ENCODE results near the gene GYG2. TPM values are rescaled to one million over a fixed set of nuclear protein-coding genes. Genes with fewer than 3 reads are reported as not detected.
A peak's percentile ranks its signal among the peaks of the same experiment; 100 is the strongest.
"Not testable (repeated sequence)": the region's sequence is repeated elsewhere in the genome, so short reads cannot be mapped to it uniquely, and the experiment has no call there.

The GYG2 gene
- total RNA-seq, 2 donors from 2014 or later = not detected

DNA sequence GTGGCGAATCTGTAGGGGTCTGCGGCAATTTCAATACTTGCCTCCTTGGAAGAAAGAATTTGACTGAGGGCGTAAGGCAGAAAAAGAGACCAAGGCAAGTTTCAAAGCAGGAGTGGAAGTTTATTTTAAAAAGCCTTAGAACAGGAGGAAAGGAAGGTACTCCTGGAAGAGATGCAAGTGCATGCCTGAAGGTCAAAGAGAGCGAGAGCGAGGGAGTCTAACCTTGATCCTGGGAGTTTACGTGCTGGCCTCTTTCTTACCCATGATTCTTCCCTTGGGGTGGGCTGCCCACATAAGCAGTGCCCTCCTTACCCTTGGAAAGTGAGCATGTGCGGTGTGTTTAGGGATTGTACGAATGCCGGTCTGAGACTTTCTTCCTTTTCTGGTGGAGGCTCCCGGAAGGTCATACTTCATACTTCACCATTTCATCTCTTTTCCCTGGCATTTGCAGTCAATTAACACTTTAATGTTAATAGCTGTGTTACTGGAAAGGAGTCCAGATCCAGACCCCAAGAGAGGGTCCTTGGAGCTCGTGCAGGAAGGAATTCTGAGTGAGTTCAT, 60.4 kb downstream of the GYG2 start:
- peaks cover 21% of the 10 kb centered on the region for H3K4me1 Mint-ChIP-seq (ENCODE audit: low read depth)
- no peak for ATAC-seq (replicated peaks in 1 of 2)
- H3K27ac Mint-ChIP-seq = peak overlapping the region; percentile 70

DNA sequence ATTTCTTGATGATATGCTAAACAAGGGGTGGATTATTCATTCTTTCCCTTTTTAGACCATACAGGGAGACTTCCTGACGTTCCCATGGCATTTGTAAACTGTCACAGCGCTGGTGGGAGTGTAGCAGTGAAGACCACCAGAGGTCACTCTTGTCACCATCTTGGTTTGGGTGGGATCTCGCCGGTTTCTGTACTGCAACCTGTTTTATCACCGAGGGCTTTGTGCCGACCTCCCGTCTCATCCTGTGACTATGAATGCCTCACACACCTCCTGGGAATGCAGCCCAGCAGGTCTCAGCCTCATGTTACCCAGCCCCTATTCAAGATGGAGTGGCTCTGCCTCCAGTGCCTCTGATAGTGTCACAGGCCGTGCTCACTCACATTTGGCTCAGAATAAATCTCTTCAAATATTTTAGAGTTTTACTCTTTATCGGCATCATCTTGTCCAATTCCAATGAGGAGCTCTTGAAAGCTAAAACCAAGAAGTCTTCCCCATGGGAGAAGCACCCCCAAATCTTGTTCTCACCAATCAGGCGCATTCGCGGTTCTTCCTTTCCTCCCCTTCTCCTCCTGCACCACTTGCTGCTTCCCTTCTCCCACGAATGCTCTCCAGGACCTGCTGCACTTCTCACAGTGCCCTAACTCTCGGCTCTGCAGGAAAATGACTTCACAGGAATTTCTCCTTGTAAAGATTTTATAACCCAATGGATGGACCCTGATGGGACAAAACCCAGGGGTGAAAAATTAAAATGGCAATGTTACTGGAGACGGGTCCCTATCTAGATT, 61.2 kb downstream of the GYG2 start:
- not testable (repeated sequence) for H3K9me3 Mint-ChIP-seq; H3K27ac Mint-ChIP-seq; H3K36me3 Mint-ChIP-seq (ENCODE audit: insufficient read depth in 2 of 2)
- Mint-ChIP-seq H3K4me3 (peak overlapping the region; percentile 79 to 87), H3K27me3 (ENCODE audit: low read depth) (peaks cover 32% of the 10 kb centered on the region), H3K4me1 (ENCODE audit: low read depth) (peaks cover 21% of the 10 kb centered on the region)
- ATAC-seq (replicated peaks in 1 of 2) = peak in 1 of 2 donors; percentile 40
- DNase-seq = peak in 1 of 2 donors; percentile 1

More for the DNA sequence above, 60.4 kb downstream of the GYG2 start:
- peaks cover 32% of the 10 kb centered on the region for H3K27me3 Mint-ChIP-seq (ENCODE audit: low read depth)
- H3K36me3 Mint-ChIP-seq (ENCODE audit: insufficient read depth in 2 of 2) = no peaks in the 10 kb centered on the region
- no peak for DNase-seq
- H3K4me3 Mint-ChIP-seq = peak overlapping the region; percentile 79 to 87
- no peaks in the 10 kb centered on the region for H3K9me3 Mint-ChIP-seq

DNA sequence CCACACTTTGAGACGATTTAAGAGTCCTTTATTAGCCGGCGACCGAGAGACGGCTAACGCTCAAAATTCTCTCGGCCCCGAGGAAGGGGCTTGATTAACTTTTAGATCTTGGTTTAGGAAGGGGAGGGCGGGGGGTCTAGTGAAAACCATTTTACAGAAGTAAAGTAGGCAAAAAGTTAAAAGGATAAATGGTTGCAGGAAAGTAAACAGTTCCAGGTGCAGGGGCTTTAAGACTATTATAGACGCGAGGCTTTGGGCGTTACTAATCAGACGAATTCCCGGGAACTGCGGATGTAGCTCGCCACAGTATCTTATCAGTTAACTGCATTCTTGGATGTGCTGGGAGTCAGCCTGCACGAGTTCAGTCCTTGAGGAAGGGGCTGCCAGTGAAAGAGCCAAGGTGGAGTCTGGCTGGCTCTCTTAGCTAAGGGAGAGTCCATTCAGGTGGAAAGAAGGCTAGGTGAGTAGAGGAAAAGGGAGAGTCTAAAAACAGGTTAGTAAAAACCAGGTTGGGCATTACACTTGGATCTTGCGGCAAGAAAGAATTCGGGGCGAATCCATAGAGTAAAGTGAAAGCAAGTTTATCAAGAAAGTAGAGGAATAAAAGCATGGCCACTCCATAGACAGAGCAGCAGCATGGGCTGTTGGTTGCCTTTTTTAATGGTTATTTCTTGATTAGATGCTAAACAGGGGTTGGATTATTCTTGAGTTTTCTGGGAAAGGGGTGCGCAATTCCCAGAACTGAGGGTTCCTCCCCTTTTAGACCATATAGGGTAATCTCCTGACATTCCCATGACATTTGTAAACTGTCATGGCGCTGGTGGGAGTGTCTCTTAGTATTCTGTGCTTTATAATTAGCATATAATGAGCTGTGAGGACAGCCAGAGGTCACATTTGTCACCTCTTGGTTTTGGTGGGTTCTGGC, 62.1 kb downstream of the GYG2 start:
- H3K27ac Mint-ChIP-seq; H3K36me3 Mint-ChIP-seq (ENCODE audit: insufficient read depth in 2 of 2); DNase-seq; H3K4me3 Mint-ChIP-seq; ATAC-seq (replicated peaks in 1 of 2); H3K9me3 Mint-ChIP-seq: not testable (repeated sequence)
- H3K27me3 Mint-ChIP-seq (ENCODE audit: low read depth) = peaks cover 32% of the 10 kb centered on the region
- H3K4me1 Mint-ChIP-seq (ENCODE audit: low read depth) = peaks cover 21% of the 10 kb centered on the region

DNA sequence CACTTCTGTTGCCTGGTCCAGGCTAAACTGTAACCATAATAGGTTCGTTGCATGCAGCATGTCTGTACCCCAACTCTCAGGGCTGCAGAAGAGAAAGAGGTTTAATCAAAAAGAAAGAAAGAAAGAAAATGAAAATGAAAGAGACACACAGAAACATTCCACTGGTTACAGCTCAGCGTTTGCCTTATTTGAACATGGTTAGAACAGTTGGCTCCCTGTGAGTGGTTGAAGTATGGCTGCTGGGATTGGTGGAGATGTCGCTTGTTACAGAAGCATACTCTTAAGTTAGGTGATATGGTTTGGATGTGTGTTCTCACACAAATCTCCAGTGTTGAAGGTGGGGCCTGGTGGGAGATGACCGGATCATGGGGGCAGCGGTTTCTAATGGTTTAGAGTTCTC, 64.1 kb downstream of the GYG2 start:
- Mint-ChIP-seq H3K27ac (no peak overlapping the region), H3K4me1 (ENCODE audit: low read depth) (peaks cover 28% of the 10 kb centered on the region), H3K36me3 (ENCODE audit: insufficient read depth in 2 of 2) (no peaks in the 10 kb centered on the region), H3K27me3 (ENCODE audit: low read depth) (peaks cover 31% of the 10 kb centered on the region), H3K4me3 (no peak overlapping the region), H3K9me3 (no peaks in the 10 kb centered on the region)
- DNase-seq = no peak
- no peak for ATAC-seq (replicated peaks in 1 of 2)

DNA sequence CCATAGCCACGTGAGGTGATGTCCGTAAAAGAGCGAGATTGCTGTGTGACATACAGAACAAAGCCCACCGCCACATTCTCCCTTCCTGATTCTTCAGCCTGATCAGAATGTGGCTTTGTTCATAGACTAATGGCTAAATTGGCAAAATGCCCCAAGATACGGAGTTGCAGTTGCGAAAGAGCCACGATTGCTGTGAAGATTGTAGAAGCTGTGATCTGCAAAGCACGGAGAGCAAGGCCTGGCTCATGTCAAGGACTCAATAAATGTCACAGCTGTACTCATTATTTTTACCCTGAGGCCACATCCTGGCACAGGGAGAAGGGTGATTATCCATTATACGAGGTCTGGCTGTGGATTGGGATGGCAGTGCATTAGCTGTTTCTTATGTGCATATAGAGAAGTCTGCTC, 66.2 kb downstream of the GYG2 start:
- no peak overlapping the region for H3K27ac Mint-ChIP-seq
- no peaks in the 10 kb centered on the region for H3K36me3 Mint-ChIP-seq (ENCODE audit: insufficient read depth in 2 of 2)
- H3K4me3 Mint-ChIP-seq = no peak overlapping the region
- DNase-seq = no peak
- peaks cover 12% of the 10 kb centered on the region for H3K27me3 Mint-ChIP-seq (ENCODE audit: low read depth)
- peaks cover 19% of the 10 kb centered on the region for H3K4me1 Mint-ChIP-seq (ENCODE audit: low read depth)
- no peaks in the 10 kb centered on the region for H3K9me3 Mint-ChIP-seq
- ATAC-seq (replicated peaks in 1 of 2) = no peak

DNA sequence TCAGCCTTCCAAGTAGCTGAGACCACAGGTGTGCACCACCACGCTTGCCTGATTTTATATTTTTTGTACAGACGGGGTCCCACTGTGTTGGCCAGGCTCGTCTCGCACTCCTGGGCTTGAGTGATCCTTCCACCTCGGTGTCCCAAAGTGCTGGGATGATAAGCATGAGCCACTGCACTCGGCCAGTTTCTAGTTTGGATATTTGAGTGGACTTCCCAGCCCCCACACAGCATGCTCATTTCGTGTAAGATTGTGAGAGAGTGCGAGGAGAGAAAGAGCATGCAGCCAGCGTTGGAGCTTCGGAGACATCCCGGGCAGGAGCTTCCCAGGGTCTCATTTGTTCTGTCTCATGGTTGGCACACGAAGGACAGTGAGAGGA, 68.6 kb downstream of the GYG2 start:
- no peaks in the 10 kb centered on the region for H3K9me3 Mint-ChIP-seq
- H3K27me3 Mint-ChIP-seq (ENCODE audit: low read depth) = peaks cover 6% of the 10 kb centered on the region
- no peaks in the 10 kb centered on the region for H3K36me3 Mint-ChIP-seq (ENCODE audit: insufficient read depth in 2 of 2)
- no peak for DNase-seq
- H3K4me1 Mint-ChIP-seq (ENCODE audit: low read depth) = peaks cover 14% of the 10 kb centered on the region
- peak overlapping the region in 1 of 2 donors; percentile 41 for H3K4me3 Mint-ChIP-seq
- no peak for ATAC-seq (replicated peaks in 1 of 2)
- no peak overlapping the region for H3K27ac Mint-ChIP-seq

DNA sequence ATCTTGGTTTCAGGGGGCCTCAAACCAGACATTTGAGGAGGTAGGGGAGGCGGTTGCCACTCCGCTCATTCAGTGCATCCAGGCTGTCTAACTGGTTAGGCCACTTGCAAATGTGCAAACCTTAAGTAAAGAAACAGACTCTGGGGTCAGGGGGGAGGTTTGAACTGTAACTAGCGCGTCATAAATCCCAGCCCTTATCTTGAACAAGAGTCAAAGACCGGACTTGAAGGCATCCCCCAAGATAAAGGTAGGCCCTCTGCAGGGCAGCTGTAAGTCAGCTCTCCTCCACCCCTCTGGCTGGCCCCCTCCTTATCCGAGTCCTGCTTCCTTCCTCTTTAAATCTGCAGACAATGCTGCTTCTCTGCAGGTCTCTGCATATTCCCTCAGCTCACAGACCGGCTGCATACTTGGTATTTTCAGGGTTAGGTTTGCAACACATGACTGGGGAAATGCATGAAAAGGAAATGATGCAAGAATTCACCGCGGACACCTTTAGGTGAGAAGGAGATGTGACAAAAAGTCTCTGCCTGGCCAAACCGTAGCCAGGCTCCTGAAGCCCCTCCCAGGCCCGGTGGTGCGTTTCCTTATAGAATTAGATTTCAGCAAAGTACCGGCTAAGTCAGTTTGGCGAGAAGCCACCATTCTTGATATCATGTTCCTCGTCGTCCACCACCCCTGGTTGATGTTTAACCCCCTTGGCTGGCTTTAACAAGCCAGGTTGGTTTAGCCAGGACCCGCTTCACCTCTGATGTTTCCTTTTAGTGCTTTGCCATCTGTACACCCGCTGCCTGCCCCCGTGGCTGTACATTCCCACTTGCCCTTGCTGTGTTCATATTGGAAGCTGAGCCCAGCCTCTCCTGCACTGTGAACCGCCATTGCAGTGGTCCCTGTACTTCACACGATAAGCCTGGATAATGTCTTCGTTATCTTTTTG, 69.2 kb downstream of the GYG2 start:
- not testable (repeated sequence) for H3K9me3 Mint-ChIP-seq; H3K27ac Mint-ChIP-seq; H3K27me3 Mint-ChIP-seq (ENCODE audit: low read depth); H3K36me3 Mint-ChIP-seq (ENCODE audit: insufficient read depth in 2 of 2)
- Mint-ChIP-seq H3K4me1 (ENCODE audit: low read depth) (peaks cover 14% of the 10 kb centered on the region), H3K4me3 (peak overlapping the region; percentile 40 to 45)
- ATAC-seq (replicated peaks in 1 of 2) (peak; percentile 54 to 55), DNase-seq (peak in 1 of 2 donors; percentile 17)

DNA sequence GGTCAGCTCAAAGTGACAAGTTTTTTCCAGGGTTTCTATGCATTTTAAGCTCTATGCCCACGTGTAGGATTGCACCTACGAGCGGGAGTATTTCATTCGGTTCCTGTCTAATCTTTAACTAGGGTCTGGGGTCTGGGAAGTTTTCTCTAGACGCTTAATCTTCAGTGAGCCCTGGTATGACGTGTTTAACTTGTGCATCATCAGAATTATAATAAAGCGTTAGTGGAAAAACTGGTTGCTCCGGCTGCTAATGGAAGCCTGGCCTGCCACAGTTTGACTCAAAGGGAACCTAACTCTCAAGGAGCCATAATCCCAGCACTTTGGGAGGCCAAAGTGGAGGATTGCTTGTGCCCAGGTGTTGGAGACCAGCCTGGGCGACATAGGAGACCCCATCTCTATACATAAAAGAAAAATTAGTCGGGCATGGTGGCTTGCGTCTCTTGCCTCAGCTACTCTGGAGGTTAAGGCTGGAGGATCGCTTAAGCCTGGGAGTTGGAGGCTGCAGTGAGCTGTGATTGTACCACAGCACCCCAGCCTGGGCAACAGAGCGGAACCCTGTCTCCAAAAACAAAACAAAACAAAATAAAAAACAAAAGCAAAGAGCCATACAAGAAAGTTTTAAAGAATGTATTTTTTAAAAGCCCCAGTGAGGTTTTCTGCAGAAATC, 70.2 kb downstream of the GYG2 start:
- no peak overlapping the region for H3K4me3 Mint-ChIP-seq
- ATAC-seq (replicated peaks in 1 of 2) (no peak), DNase-seq (no peak)
- H3K36me3 Mint-ChIP-seq (ENCODE audit: insufficient read depth in 2 of 2) = peaks cover 0 to 2% of the 10 kb centered on the region in 2 donors
- no peak overlapping the region for H3K27ac Mint-ChIP-seq
- H3K4me1 Mint-ChIP-seq (ENCODE audit: low read depth) = peaks cover 14% of the 10 kb centered on the region
- peaks cover 6% of the 10 kb centered on the region for H3K27me3 Mint-ChIP-seq (ENCODE audit: low read depth)
- peaks cover 4% of the 10 kb centered on the region in 2 donors for H3K9me3 Mint-ChIP-seq

DNA sequence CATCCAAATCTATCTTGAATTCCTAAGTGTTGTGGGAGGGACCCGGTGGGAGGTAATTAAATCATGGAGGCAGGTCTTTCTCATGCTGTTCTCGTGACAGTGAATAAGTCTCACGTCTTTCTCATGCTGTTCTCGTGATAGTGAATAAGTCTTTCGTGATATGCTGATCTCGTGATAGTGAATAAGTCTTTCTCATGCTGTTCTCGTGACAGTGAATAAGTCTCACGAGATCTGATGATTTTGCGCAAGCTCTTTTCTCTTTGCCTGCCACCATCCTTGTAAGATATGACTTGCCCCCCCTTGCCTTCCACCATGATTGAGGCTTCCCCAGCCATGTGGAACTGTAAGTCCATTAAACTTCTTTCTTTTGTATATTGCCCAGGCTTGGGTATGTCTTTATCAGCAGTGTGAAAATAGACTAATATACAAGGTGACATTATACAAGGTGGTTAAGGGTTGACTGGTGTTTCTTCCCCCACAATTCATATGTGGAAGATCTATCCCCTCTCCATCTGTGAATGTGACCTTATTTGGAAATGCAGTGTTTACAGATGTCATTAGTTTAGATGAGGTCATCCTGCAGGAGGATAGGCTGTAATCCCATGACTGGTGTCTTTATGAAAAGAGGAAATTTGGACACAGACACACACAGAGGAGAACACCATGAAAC, 72.8 kb downstream of the GYG2 start:
- peaks cover 0 to 5% of the 10 kb centered on the region in 2 donors for H3K36me3 Mint-ChIP-seq (ENCODE audit: insufficient read depth in 2 of 2)
- DNase-seq = no peak
- no peak overlapping the region for H3K4me3 Mint-ChIP-seq
- peaks cover 14% of the 10 kb centered on the region for H3K4me1 Mint-ChIP-seq (ENCODE audit: low read depth)
- H3K27me3 Mint-ChIP-seq (ENCODE audit: low read depth) = peaks cover 14% of the 10 kb centered on the region
- no peak overlapping the region for H3K27ac Mint-ChIP-seq
- H3K9me3 Mint-ChIP-seq = peaks cover 4% of the 10 kb centered on the region in 2 donors
- no peak for ATAC-seq (replicated peaks in 1 of 2)

DNA sequence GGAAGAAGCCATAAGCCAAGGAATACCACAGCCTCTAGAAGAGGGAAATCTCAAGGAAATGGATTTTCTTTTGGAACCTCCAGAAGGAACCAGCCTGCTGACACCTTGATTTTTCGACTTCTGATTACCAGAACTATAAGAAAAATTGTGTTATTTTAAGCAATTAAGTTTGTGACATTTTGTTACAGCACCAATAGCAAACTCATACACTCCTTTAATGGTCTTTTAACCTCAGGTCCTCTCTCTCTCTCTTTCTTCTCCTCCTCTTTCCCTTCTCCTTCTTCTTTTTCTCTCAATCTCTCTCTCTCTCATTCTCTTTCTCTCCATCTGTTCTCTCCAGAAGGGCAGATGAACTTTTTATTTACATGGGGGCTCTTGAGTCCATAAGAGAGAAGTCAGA, 74.1 kb downstream of the GYG2 start:
- Mint-ChIP-seq H3K27me3 (ENCODE audit: low read depth) (peaks cover 8% of the 10 kb centered on the region), H3K36me3 (ENCODE audit: insufficient read depth in 2 of 2) (peaks cover under 1 to 5% of the 10 kb centered on the region in 2 donors), H3K4me1 (ENCODE audit: low read depth) (peaks cover 7% of the 10 kb centered on the region), H3K9me3 (peaks cover 4% of the 10 kb centered on the region in 2 donors), H3K4me3 (no peak overlapping the region), H3K27ac (no peak overlapping the region)
- ATAC-seq (replicated peaks in 1 of 2) (no peak), DNase-seq (no peak)

DNA sequence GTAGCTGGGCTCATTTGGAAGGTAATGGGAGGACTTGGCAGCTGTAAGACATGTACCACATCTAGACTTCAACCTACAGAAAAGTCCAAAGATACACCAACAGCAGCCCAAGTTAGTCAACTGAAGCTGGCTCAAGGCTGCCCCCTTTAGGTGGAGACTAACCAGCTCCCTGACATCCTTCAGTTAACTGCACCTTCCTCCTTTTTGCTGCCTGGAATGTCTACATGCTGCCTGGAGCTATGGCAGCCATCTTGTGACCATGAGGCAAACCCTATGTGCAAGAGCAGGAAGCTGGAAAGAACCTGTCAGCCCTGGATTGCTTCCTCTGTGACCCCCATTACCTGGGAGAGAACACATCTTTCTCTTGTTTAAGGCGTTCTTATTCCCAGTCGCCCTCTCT, 74.6 kb downstream of the GYG2 start:
- H3K27me3 Mint-ChIP-seq (ENCODE audit: low read depth) = peaks cover 8% of the 10 kb centered on the region
- H3K36me3 Mint-ChIP-seq (ENCODE audit: insufficient read depth in 2 of 2) = peaks cover 2 to 5% of the 10 kb centered on the region in 2 donors
- no peak overlapping the region for H3K4me3 Mint-ChIP-seq
- H3K9me3 Mint-ChIP-seq = peaks cover 4 to 9% of the 10 kb centered on the region in 2 donors
- ATAC-seq (replicated peaks in 1 of 2) (no peak), DNase-seq (no peak)
- no peak overlapping the region for H3K27ac Mint-ChIP-seq
- peaks cover 2% of the 10 kb centered on the region for H3K4me1 Mint-ChIP-seq (ENCODE audit: low read depth)
